Ammon's horn (tissue), 1 donor: ENCODE measurements around the gene TEAD3.
A peak's percentile ranks its signal among the peaks of the same experiment; 100 is the strongest.

ENCODE experiments used
- DNase-seq: peaks from one replicate; pipeline ENCODE4 v3.0.0-alpha.2; 2016; ENCODE audit warnings: low spot score

The TEAD3 gene

GRCh38 chr6:35512740-35513139, 15.9 kb upstream of the TEAD3 start, which contains the start of gene TULP1:
TULP1 (minus strand) TSS chr6:35512896; CDS start chr6:35512858, 38 bp downstream.
- no peak for DNase-seq

GRCh38 chr6:35512006-35512405, 15.1 kb upstream of the TEAD3 start:
- no peak for DNase-seq

GRCh38 chr6:35511562-35511941, 14.7 kb upstream of the TEAD3 start:
- DNase-seq, result no peak

DNA sequence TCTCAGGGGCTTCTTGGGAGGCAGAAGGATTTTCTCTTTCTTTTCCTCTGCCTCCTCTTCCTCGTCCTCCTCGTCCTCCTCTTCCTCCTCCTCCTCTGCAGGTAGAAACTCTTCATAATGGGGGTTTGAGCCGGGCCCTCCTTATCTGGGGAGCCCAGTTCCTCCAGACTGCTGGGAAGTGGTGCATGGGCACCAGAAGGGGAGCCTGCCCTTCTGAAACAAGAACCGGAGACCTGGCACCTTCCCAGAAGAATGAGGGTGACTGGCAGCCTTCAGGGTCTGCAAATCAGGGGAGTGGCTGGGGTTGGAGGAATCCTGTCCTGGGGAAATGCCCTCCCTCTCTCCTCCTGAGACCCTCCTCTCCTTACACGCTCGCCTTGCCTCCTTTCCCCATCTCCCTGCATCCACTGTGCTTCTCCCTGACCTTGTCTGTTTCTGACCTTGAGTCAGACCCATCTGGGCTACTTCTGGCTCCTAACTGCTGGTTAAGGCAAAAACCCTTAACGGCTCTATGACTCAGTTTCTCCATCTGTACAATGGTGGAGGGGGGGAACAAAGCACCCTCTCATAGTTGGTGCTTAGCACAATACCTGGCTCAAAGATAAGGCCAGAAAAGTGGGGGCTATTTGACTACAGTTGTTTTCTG, 14.2 kb upstream of the TEAD3 start:
- DNase-seq, result no peak

DNA sequence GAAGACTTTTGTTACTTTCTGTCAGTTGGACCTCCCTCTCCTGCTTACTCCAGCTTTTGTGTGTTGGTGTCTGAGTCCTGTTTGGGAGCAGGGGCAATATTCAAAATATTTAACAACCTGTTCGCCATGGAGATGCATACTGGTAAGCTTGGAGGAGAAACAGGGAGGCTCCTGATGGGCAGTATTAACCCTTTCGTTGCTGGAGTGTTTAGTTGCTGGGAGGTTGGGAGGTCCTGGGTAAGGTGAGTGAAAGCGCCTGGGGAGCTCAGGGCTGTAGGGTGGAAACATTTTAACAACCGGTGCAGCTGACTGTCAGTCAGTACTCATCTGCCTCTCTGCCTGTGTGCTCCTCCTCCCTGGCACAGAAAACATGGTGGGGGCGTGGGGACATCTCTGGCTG, 11.7 kb upstream of the TEAD3 start:
- DNase-seq, result no peak

- DNase-seq, result no peak
Measured at GRCh38 chr6:35508027-35508426, 11.1 kb upstream of the TEAD3 start.

DNA sequence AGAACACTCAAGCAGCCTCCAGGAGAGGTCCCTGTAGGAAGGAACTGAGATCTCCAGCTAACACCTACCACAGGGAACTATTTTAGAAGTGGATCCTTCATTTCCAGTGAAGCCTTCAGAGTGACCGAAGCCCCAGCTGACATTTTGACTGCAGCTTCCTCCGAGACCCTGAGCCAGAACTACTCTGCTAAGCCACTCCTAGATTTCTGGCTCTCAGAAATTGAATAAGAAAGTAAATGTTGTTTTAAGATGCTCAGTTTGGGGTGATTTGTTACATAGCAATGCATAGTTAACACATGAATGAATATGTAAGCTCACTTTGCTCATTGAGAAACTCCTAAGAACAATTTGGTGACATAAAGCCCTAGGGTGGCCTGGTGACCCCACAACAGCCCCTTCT, 10.3 kb upstream of the TEAD3 start:
- no peak for DNase-seq

DNA sequence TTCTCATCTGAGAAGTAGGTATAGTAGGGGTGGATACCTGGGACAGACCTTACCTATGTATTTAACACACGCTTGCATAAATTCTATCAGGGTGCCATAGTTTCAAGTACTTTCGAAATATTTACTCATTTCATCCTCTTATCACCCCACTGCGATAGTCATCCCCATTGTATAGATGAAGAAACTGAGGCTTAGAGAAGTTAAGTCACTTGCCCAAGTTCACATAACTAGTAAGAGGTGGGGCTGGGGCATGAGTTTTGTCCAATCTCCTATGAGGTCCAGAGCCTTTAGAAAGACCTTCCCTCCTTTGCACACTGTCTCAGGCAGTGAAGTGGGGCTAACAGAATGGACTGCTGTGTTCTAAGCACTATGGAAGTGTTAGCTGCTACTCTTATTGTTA, 9.7 kb upstream of the TEAD3 start:
- no peak for DNase-seq

DNA sequence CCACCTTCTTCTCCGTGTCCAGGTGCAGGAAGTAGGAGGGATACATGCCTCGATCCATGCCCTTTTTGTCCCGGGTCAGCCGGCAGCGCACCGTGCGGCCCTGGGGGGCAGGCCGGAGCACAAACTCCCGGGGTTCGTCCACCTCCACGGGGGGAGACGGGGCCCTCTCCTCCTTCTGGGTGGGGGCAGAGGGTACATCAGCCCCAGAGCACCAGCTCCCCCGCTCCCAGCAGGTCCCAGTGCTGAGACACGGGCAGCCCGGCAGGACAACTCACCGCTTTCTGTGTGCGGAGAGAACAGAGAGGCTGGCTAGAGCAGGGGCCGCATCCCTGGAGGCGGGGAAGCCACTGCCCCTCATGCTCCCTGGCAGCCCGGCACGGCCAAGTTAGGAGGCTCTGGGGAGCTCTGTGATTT, 9.1 kb upstream of the TEAD3 start:
- DNase-seq, result no peak

GRCh38 chr6:35503534-35503933, 6.7 kb upstream of the TEAD3 start:
- DNase-seq, result no peak

DNA sequence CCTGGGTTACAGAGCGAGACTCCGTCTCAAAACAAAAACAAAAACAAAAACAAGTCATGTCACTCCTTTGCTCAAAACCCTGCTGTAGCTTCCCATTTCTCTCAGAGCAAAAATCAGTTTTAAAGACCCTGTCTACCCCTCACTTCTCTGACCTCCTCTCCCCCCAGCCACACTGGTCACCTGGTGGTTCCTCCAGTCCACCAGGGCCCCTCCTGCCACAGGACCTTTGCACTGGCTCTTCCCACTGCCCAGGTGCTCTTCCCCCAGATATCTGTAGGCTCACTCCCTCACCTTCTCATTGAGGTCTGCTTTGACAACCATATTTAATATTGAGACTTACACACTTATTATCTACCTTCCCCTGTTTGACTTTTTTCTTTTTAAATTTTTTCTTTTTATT, 4.9 kb upstream of the TEAD3 start:
- DNase-seq, result no peak

DNA sequence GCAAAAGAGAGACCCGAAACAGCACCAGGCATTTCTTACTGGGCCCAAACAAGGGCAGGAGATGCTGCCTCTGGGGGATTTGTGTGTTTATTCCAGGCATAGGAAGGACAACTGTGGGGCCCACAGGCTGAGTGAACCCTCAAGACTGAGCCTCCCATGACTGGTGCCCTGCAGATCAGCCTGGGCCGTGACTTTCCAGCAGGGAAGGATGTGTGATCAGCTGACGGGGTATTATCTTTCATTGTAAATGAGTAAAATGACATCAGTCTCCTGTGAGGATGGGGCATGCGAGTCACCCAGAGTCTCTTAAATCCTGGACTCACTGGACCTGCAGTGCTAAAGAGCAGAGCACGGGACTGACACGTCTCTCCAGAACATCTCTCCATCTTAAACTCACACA, 3.9 kb upstream of the TEAD3 start:
- DNase-seq, result no peak

GRCh38 chr6:35499372-35499771, 2.5 kb upstream of the TEAD3 start:
- no peak for DNase-seq

- no peak for DNase-seq
Measured at GRCh38 chr6:35498422-35499067, 1.7 kb upstream of the TEAD3 start.

GRCh38 chr6:35497571-35498421, 917 bp upstream of the TEAD3 start:
- DNase-seq, result no peak

GRCh38 chr6:35496036-35496840, 641 bp downstream of the TEAD3 start:
- no peak for DNase-seq

- DNase-seq, result no peak
Measured at GRCh38 chr6:35495258-35496035, 1.4 kb downstream of the TEAD3 start.

GRCh38 chr6:35494161-35494563, 2.7 kb downstream of the TEAD3 start:
- peak; percentile 40 for DNase-seq

DNA sequence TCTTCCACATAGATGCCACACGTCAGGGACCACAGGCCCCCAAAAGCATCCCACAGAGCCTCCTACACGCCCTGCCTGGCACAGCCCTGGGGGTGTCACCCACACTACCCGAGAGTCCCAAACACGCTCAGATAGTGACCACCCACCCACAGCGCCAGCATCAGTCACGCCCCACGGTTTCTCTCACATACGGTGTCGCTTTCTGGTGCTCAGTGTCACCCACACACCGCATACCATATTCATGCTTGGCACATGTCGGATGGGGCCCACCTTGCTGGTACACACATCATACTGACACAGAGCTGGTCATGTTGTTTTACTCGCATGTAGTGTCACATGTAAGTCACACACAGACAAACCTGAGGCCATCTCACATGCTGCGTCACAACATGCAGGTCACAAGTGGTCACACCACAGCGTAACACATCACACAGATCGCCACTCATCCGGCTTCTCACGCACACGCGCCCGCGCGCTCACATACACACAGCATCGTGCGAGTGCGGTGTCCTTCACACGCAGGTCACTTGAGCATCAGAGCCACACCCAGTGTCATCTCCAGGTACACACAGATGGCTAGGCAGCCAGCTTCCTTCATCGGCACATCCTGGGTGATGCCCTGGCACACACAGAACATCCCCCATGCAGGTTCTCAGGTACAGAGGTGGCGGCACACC, 3.4 kb downstream of the TEAD3 start:
- DNase-seq, result no peak

- DNase-seq, result no peak
Measured at GRCh38 chr6:35492974-35493284, 4.0 kb downstream of the TEAD3 start.
